Measurements from ENCODE around the gene KLHL22. TPM values are rescaled to one million over a fixed set of nuclear protein-coding genes. Genes with fewer than 3 reads are reported as not detected.

The KLHL22 gene
- total and polyA plus RNA-seq, 2 experiments from 2014 or later, result 23.6 to 38.0 TPM

DNA sequence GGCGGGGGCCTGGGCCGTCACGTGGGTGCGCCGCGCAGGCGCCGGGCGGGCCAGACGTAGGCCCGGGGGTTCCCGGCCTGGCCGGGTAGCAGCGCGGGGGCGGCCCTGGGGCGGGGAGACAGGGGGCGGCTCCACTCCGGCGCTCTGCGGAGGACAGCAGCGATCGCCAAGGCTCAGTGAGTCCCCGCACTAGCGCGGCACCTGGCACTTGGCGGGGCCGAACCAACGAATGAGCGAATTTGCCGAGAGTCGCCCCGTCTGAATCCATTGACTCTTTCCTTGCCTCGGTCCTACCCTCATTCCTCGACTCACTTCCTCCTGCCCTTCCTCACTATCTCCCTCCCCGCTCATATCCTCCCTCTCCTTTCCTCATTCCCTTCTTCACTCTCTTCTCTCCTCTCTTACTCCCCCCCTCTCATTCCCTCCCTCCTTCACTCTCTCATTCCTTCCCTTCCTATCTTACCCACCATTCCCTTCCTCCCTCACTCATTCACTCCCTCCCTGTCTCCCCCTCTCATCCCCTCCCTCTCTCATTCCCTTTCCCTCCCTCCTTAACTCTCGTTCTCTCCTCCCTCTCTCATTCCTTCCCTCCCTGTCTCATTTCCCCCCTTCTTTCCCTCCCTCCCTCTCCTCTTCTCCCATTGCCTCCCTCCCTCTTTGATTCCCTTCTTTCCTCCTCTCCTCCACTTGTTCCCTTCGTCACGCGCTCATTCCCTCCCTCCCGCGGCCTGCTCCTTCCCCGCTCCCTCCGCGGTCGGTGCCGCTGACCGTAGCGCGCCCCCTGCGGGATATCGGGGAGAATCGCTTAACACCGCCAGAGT is 476 bp upstream of the KLHL22 start:
- DNase-seq (ENCODE audit: low spot score), result peak; percentile 98
- H3K27me3 ChIP-seq, result no peaks in the 10 kb centered on the region
- H2AFZ ChIP-seq, result peak overlapping the region; percentile 60
- H3K4me1 ChIP-seq (ENCODE audit: insufficient read depth), result peaks cover 11% of the 10 kb centered on the region
- no peaks in the 10 kb centered on the region for H3K9me3 ChIP-seq (ENCODE audit: low read depth)
- 0% methylated on average over 22 of the region's 54 CpGs for WGBS (ENCODE audit: low lambda C conversion rate, missing lambda C conversion rate)
- H3K9me2 ChIP-seq (replicated peaks; ENCODE audit: insufficient read depth), result no peaks in the 10 kb centered on the region
- peaks cover 9% of the 10 kb centered on the region for H4K20me1 ChIP-seq (ENCODE audit: insufficient read depth, poor library complexity, severe bottlenecking)
- TF ChIP-seq EZH2phosphoT487 (IDR thresholded peaks at IDR 0.05; ENCODE audit: low read depth, severe bottlenecking, unreplicated experiment), result no peak
- TF ChIP-seq, protein P1, sequence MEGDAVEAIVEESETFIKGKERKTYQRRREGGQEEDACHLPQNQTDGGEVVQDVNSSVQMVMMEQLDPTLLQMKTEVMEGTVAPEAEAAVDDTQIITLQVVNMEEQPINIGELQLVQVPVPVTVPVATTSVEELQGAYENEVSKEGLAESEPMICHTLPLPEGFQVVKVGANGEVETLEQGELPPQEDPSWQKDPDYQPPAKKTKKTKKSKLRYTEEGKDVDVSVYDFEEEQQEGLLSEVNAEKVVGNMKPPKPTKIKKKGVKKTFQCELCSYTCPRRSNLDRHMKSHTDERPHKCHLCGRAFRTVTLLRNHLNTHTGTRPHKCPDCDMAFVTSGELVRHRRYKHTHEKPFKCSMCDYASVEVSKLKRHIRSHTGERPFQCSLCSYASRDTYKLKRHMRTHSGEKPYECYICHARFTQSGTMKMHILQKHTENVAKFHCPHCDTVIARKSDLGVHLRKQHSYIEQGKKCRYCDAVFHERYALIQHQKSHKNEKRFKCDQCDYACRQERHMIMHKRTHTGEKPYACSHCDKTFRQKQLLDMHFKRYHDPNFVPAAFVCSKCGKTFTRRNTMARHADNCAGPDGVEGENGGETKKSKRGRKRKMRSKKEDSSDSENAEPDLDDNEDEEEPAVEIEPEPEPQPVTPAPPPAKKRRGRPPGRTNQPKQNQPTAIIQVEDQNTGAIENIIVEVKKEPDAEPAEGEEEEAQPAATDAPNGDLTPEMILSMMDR (IDR thresholded peaks at IDR 0.05; ENCODE audit: poor library complexity), result peak; percentile 88
- peak overlapping the region; percentile 100 for H3K4me2 ChIP-seq
- H3K4me3 ChIP-seq, result peak overlapping the region; percentile 57
- peaks cover 57% of the 10 kb centered on the region for H3K79me2 ChIP-seq
- H3K36me3 ChIP-seq (replicated peaks; ENCODE audit: insufficient read depth, low read depth), result no peaks in the 10 kb centered on the region
- peak overlapping the region; percentile 98 for H3K27ac ChIP-seq

DNA sequence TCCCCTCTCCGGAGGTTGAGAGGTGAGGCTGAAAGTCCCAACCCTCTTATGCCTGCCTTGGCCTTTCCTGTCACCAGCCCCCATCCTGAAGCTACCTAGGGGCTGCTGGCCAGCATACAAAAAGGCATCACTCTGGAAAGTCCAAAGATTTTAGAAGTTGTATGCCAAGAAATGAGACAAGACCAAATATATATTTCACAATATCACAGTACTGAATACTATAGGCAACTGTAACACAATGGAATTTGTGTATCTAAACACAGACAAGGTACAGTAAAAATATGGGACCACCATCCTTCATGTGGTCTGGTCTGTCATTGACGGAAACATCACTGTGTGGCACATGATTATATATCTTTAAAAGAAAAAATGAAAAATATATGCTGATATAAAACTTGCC is 4.2 kb downstream of the KLHL22 start:
- Histone ChIP-seq H3K27ac (no peak overlapping the region), H2AFZ (no peak overlapping the region), H4K20me1 (ENCODE audit: insufficient read depth, poor library complexity, severe bottlenecking) (peaks cover 25% of the 10 kb centered on the region), H3K4me2 (no peak overlapping the region), H3K4me1 (ENCODE audit: insufficient read depth) (peaks cover 11% of the 10 kb centered on the region), H3K27me3 (no peaks in the 10 kb centered on the region), H3K36me3 (replicated peaks; ENCODE audit: insufficient read depth, low read depth) (no peaks in the 10 kb centered on the region), H3K4me3 (no peak overlapping the region), H3K79me2 (peaks cover 76% of the 10 kb centered on the region), H3K9me3 (ENCODE audit: low read depth) (no peaks in the 10 kb centered on the region), H3K9me2 (replicated peaks; ENCODE audit: insufficient read depth) (no peaks in the 10 kb centered on the region)
- TF ChIP-seq EZH2 (IDR thresholded peaks at IDR 0.05; ENCODE audit: borderline replicate concordance) (no peak), EZH2phosphoT487 (IDR thresholded peaks at IDR 0.05; ENCODE audit: low read depth, severe bottlenecking, unreplicated experiment) (no peak)
- TF ChIP-seq, protein P1 (IDR thresholded peaks at IDR 0.05; ENCODE audit: poor library complexity), result no peak
- no peak for DNase-seq (ENCODE audit: low spot score)
- WGBS (ENCODE audit: low lambda C conversion rate, missing lambda C conversion rate), result 90% methylated on average over 2 of the region's 2 CpGs

DNA sequence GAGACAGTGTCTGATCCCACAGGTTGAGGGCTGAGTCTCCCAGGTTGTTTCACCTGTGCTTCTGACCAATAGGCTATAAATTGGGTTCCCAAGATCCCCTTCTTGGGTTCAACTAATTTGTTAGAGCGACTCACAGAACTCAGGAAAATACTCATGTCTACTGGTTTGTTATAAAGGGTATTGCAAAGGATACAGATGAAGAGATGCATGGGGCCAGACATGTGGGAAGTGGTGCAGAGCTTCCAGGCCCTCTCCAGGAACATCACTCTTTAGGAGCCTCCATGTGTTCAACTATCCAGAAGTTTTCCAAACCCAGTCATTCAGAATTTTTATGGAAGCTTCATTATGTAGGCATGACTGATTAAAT is 4.7 kb downstream of the KLHL22 start:
- Histone ChIP-seq H3K9me3 (ENCODE audit: low read depth) (no peaks in the 10 kb centered on the region), H3K4me3 (no peak overlapping the region), H3K4me2 (no peak overlapping the region), H3K79me2 (peaks cover 76% of the 10 kb centered on the region), H2AFZ (no peak overlapping the region), H4K20me1 (ENCODE audit: insufficient read depth, poor library complexity, severe bottlenecking) (peaks cover 27% of the 10 kb centered on the region), H3K27ac (no peak overlapping the region), H3K36me3 (replicated peaks; ENCODE audit: insufficient read depth, low read depth) (no peaks in the 10 kb centered on the region), H3K27me3 (no peaks in the 10 kb centered on the region), H3K4me1 (ENCODE audit: insufficient read depth) (peaks cover 11% of the 10 kb centered on the region), H3K9me2 (replicated peaks; ENCODE audit: insufficient read depth) (no peaks in the 10 kb centered on the region)
- WGBS (ENCODE audit: low lambda C conversion rate, missing lambda C conversion rate), result 100% methylated on average over 1 of the region's 1 CpG
- TF ChIP-seq EZH2 (IDR thresholded peaks at IDR 0.05; ENCODE audit: borderline replicate concordance) (no peak), EZH2phosphoT487 (IDR thresholded peaks at IDR 0.05; ENCODE audit: low read depth, severe bottlenecking, unreplicated experiment) (no peak)
- TF ChIP-seq, protein P1 (IDR thresholded peaks at IDR 0.05; ENCODE audit: poor library complexity), result no peak
- DNase-seq (ENCODE audit: low spot score), result no peak

Data from hepatocyte (in vitro differentiated cells).